Measurements from ENCODE around the gene GDI1. TPM values are rescaled to one million over a fixed set of nuclear protein-coding genes. Genes with fewer than 3 reads are reported as not detected.

Gene GDI1
- polyA plus RNA-seq, 2 of the 4 experiments (the other 2 are of a cell fraction): 124 to 128 TPM

GRCh38 chrX:154428176-154429171 lies 8.5 kb upstream of the GDI1 start, which contains the start of gene ATP6AP1 (continued):
- TF ChIP-seq BHLHE40 (IDR thresholded peaks at IDR 0.05; ENCODE audit: low read depth, low read length) (no peak), PBX3 (IDR thresholded peaks at IDR 0.05) (peak; percentile 98)

- Histone ChIP-seq H3K27ac (no peak overlapping the region), H3K4me1 (peaks cover 11% of the 10 kb centered on the region; the same call in 2 of the 3 replicates), H3K4me2 (peak overlapping the region; percentile 88), H3K9me3 (no peaks in the 10 kb centered on the region), H3K4me3 (no peak overlapping the region)
- FAIRE-seq (no peak), ATAC-seq (no peak), DNase-seq (ENCODE audit: low read depth in 1 of 2, low spot score in 1 of 2) (no peak)
- ChIA-PET CTCF (interaction anchor here (1.0 kb wide), 1 partner anchor 12 kb away, joined by 3 read pairs; no protein-coding TSS in a partner anchor), POLR2A (no interaction called here)
- TF ChIP-seq KDM1A (IDR thresholded peaks at IDR 0.05; ENCODE audit: low read depth) (no peak), RNF2 (IDR thresholded peaks at IDR 0.05; ENCODE audit: borderline replicate concordance, low read depth) (no peak), ZFP36 (IDR thresholded peaks at IDR 0.05; ENCODE audit: borderline replicate concordance, partially characterized antibody) (no peak), RCOR1 (IDR thresholded peaks at IDR 0.05; ENCODE audit: low read depth, low read length) (no peak), REST (IDR thresholded peaks at IDR 0.05) (no peak), SMC3 (IDR thresholded peaks at IDR 0.05) (no peak), NFE2L2 (conservative IDR thresholded peaks at IDR 0.05; ENCODE audit: low read length) (no peak), FOSL2 (IDR thresholded peaks at IDR 0.05) (no peak), FOSL2 (CRISPR knock-in tag; IDR thresholded peaks at IDR 0.05) (no peak), JUNB (IDR thresholded peaks at IDR 0.05) (no peak), EP300 (IDR thresholded peaks at IDR 0.05) (no peak), PBX3 (IDR thresholded peaks at IDR 0.05) (no peak), CBX2 (IDR thresholded peaks at IDR 0.05; ENCODE audit: borderline replicate concordance, low read depth) (no peak), TP53 (CRISPR knock-in tag; IDR thresholded peaks at IDR 0.05) (no peak), HEYL (CRISPR knock-in tag; IDR thresholded peaks at IDR 0.05) (no peak), HES2 (IDR thresholded peaks at IDR 0.05) (no peak), CHD2 (IDR thresholded peaks at IDR 0.05; ENCODE audit: low read length, partially characterized antibody) (no peak), RFX5 (IDR thresholded peaks at IDR 0.05) (no peak)
- 88% methylated on average over 2 of the region's 2 CpGs for WGBS (ENCODE audit: missing lambda C conversion rate)
Observed at GRCh38 chrX:154429711-154430110, 7.2 kb upstream of the GDI1 start.
